IPS DF 19.7 (cell line): Measurements from ENCODE around the gene SLC16A4.

Experiments
- DNase-seq: peaks from one replicate; pipeline ENCODE4 v3.0.0-alpha.2; 2013; ENCODE audit warnings: low read depth, low spot score

Gene SLC16A4

DNA sequence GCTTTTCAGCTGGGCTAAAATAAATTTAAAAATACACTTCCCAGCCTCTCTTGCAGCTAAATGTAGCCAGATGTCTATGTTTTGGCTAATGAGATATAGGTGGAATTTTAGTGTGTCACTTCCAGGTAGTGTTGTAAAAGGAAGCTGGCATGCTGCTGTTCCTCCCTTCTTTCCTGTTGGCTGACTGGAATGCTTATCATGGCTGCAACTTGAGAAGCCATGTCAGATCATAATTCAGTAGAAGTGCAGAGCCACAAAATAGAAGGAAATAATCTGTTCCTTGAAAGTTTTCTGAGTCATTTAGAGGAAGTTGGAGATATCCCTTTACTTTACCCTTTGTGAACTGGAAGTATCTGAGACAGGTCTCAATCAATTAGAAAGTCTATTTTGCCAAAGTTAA is 62.6 kb downstream of the SLC16A4 start:
- no peak for DNase-seq

- no peak for DNase-seq
These were observed 64.0 kb downstream of the SLC16A4 start for GRCh38 chr1:110326826-110327225.

- DNase-seq, result no peak
These were observed 66.2 kb downstream of the SLC16A4 start for GRCh38 chr1:110324667-110325066.

- DNase-seq, result no peak
These were observed 69.0 kb downstream of the SLC16A4 start for GRCh38 chr1:110321846-110322245.

GRCh38 chr1:110321045-110321444 is 69.8 kb downstream of the SLC16A4 start:
- no peak for DNase-seq

DNA sequence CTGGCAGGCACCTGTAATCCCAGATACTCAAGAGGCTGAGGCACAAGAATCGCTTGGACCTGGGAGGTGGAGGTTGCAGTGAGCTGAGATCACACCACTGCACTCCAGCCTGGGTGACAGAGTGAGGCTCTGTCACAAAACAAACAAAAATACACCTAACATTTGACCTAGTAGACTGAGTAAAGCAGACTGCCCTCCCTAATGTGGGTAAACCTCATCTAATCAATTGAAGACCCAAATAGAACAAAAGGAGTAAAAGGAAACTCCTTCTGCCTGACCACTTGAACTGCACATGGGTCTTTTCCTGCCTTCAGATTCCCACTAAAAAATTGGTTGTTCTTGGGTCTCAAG is 70.7 kb downstream of the SLC16A4 start:
- no peak for DNase-seq

DNA sequence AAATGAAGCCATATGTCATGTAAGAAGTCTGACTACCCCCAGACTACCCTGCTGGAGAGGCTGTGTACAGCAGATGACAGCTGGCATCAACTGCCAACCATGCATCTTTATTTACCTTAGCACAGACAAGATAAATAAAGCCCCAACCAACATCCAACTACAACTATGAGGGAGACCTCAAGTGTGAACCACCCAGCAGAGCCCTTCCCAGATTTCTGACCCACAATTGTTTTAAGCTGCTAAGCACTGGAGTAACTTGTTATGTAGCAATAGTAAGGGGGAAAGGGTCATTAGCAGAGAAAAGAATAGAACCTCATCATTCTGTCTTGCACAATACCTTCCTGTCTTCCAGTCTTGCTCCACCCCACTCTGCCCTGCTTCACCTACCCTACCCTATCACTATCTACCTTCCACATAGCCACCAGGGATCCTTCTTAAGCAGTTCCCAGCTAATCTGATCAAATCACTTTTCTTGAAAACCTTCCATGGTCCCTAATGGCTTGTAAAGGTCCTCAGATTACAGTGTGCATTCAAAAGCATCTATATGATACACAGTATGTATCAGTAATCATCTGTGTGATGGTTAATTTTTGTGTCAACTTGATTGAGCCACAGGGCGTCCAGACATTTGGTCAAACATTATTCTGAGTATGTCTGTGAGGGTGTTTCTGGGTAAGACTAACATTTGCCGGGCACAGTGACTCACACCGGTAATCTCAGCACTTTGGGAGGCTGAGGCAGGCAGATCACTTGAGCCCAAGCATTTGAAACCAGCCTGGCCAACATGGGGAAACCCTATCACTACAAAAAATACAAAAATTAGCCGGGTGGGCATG is 71.3 kb downstream of the SLC16A4 start:
- no peak for DNase-seq

DNA sequence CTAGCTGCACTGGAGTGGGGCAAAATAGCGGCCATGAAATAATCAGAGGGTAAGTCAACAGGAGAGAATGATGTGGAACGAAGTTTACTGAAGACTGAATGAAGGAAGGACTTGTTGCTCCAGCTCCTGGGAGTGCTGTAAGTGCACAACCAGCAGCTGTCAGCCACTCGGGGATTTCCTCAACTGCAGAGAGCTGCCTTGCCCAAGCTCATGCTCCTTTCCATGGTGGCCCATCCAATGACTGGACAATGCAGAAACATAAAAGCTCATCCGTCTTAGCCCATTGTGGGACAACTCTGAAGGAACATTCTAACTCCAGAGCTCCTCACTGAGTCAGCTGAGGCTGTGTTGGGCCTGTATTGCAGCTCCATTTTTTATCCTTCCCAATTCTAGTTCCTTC is 72.8 kb downstream of the SLC16A4 start:
- no peak for DNase-seq

DNA sequence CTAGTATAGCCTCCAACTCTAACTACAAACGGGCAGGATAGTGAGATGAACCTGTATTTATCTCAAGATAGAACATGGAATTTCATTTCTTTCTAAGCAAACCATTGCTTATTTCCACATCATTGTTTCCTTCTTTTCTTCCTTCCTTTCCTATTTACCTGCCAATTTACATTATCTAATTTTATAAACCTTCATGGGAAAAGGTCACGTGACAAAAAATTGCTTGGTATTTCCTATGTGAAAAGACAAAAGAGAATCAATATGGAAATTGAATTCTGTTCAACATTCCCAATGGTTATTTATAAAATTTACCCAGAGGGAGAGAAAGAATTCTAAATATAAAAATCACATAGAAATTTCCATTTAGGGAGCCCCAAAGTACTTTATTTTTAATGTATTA is 74.1 kb downstream of the SLC16A4 start:
- DNase-seq, result no peak
